GM21381 (cell line): ENCODE measurements around the gene ANAPC2.
"Not testable (repeated sequence)": the region's sequence is repeated elsewhere in the genome, so short reads cannot be mapped to it uniquely, and the experiment has no call there.

ENCODE experiments used
- ATAC-seq: cut with Tn5 transposase; IDR thresholded peaks from one replicate; pipeline ENCODE4 v1.9.1; 2021; ENCODE audit warnings: mild to moderate bottlenecking, moderate library complexity; ENCODE audit not compliant: unreplicated experiment

ANAPC2 gene

GRCh38 chr9:137148661-137149060 is 39.7 kb downstream of the ANAPC2 start:
- no peak for ATAC-seq

GRCh38 chr9:137148242-137148641 is 40.1 kb downstream of the ANAPC2 start:
- ATAC-seq = no peak

GRCh38 chr9:137147793-137148160 is 40.6 kb downstream of the ANAPC2 start:
- no peak for ATAC-seq

DNA sequence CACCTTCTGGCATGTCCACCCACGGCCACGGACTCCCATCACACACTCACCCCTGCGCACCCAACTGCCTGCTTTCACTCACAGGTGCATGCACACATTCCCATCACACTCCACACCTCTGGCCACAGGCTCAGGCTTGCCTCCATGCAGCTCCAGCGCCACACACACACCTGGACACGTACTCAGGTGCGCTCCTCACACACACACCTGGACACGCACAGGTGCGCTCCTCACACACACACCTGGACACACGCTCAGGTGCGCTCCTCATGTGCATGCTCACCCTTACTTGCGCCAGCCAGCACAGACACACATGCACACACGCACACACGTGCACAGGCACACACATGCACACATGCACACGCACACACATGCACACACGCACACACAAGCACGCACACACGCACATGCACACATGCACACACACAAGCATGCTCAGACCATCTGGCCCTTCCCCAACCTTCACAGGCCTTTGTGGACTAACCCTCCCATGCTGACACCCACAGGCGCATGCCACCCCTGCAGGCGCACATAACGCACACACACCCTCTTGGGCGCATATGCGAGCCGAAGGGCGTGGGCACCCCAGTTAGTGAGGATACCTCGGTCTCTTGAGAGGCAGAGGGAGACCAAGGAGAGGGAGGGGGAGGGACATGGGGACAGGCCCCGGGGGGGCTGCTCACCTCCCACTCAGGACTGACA is 41.1 kb downstream of the ANAPC2 start:
- no peak for ATAC-seq

GRCh38 chr9:137146527-137146918 is 41.8 kb downstream of the ANAPC2 start:
- ATAC-seq = no peak

DNA sequence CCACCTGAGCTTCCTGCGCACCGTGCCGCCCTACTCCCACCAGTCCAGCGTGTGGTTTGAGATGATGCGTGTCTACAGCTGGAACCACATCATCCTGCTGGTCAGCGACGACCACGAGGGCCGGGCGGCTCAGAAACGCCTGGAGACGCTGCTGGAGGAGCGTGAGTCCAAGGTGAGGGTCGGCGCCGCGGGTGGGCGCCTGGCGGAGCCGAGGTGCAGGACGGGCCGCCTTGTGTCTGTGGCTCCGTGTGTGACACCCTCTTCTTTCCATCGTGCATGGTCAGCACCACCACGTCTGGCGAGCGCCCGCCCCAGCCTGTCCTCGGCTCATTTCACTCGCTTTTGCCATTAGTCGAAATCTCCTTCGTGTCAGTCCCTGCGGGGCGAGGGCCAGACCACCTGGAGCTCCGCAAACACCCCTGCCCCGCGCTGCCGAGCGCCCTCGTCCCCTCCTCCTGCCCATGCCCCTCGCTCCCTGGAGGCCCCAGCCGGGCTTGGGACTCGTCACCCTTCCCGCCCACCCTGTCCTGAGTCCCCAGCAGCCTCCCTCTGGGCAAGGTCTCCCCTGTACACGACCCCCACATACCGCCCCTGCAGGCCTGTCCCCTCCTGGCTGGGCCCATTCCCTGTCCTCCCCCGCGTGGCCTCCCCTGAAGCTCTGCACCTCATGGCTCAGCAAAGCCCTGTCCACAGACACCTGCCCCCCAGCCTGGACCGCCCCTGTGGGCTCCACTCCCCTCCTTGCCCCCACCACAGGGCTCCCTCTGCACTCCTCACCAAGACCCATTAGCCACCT is 42.4 kb downstream of the ANAPC2 start:
- ATAC-seq = no peak

GRCh38 chr9:137143459-137143858 is 44.9 kb downstream of the ANAPC2 start:
- no peak for ATAC-seq

- no peak for ATAC-seq
Observed at GRCh38 chr9:137141976-137142936, 46.1 kb downstream of the ANAPC2 start.

- no peak for ATAC-seq
Observed at GRCh38 chr9:137141050-137141810, 47.1 kb downstream of the ANAPC2 start.

DNA sequence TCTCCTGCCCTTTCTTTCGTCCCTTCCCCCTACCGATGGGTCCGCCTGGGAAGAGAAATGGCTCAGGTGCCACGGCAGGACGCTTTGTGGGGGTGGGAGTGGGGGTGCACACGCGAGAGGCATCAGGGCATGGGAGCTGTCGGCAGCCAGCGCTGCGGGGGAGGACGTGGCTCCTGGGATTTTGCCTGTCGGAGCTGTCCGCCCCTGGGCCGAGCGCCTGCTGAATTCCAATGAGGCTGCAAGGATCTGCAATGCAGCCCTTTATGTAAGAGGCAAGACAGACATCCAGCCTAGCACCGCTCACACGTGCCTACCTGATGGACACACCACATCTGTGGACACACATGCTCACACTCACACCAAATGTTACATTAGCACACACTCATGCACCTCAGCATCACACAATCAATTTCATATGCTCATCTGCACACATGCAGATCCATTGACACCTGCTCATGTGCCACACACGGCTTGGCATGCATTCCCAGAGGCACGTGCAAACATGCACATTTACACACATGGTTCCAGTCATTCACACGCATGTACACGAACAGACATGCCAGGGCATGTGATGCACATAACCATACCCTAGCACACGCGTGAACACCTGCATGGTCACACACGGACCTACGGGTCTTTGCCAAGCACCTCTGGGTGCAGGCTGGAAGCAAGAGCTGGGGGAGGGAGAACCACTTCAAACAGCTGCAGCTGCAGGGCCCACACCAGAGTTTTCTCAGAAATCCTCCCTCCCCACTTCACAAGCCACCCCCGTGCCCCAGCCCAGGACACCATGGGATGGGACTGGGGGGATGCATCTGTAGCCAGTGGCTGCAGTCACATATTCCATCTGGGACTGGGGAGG is 48.0 kb downstream of the ANAPC2 start:
- ATAC-seq = no peak

GRCh38 chr9:137139468-137140150 is 48.8 kb downstream of the ANAPC2 start:
- no peak for ATAC-seq

GRCh38 chr9:137138722-137139467 is 49.5 kb downstream of the ANAPC2 start, which contains the start of gene GRIN1:
TSS of gene GRIN1 (plus strand) at chr9:137139154. CDS start at chr9:137139487, 333 bp downstream.
- ATAC-seq = no peak

DNA sequence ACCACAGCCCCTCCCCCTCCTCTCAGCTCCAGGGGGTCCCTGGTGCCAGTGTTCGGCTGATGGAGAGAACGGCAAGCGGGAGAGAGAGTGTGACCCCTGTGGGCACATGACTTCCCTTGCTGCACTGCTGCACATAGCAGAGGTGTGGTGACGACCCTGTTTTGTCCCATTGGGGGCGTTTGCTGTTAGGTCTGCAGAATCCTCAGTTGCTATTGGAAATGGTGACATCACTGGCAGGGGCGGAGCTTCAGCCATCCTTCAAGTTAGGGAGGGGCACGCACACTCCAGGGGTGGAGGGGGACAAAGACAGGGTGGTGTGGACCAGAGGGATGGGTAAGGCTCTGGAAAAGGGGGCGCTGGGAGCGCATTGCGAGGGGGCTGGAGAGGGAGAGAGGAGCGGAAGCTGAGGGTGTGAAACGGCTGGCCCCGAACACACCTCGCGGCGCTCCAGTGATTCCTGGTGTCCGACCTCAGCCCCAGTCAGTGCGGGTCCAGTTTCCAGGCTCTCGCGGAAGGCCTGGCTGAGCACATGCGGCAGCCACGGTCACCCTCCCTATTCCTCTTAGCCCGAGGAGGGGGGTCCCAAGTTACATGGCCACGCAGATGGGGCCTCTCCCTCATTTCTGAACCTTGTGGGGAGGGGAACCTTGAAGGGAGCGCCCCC is 50.2 kb downstream of the ANAPC2 start:
- ATAC-seq = no peak

- no peak for ATAC-seq
Observed at GRCh38 chr9:137136881-137137607, 51.3 kb downstream of the ANAPC2 start.

DNA sequence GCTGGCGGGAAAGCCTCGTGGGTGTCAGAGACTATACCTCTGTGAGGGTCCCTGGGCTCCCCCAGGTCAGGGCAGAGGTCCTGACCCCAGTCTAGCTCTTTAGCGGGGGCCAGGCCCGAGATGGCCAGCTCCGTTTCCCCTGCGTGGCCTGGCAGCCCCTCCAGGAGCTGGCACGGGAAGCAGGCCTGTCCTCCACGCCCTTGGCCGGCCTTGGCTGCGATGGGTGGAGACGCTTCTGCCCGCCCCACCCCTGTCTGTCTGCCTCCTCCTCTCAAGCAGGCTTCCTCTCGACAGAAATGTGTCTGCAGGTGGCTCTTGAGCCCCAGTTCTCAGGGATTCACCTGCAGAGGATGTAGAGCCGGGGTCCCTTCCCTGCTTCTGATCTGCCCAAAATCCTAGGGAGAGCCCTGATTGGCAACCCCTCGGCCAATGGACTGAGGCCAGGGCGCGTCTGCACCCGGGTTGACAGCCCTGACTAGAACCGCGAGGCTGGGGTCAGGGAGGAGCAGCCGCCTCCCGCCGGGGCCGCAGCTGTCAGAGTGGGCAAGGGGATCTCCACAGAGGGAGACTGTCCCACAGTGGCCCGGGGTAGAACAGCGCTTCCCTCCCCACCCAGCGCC is 52.0 kb downstream of the ANAPC2 start:
- no peak for ATAC-seq

DNA sequence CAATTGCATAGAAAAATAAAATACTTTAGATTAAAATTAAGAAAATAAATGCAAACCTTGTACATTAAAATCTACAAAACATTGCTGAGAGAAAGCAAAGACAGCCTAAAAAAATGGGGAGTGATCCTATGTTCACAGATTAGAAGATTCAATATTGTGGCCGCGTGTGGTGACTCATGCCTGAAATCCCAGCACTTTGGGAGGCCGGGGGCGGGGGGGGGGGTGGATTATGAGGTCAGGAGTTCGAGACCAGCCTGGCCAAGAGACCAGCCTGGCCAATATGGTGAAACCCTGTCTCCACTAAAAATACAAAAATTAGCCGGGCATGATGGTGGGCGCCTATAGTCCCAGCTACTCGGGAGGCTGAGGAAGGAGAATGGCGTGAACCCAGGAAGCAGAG is 53.2 kb downstream of the ANAPC2 start:
- not testable (repeated sequence) for ATAC-seq

DNA sequence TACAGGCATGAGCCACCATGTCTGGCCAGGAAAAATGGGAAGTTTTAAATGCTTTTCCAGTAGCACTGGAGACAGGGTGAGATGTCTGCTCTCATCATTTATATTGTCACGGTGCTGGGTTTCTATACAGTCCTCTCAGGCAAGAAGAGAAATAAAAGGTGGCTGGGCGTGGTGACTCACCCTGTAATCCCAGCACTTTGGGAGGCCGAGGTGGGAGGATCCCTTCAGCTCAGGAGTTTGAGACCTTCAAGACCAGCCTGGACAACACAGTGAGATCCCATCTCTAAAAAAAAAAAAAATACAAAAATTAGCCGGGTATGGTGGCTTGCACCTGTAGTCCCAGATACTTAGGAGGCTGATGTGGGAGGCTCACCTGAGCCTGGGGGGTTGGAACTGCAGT is 54.2 kb downstream of the ANAPC2 start:
- ATAC-seq = no peak
